Esophagus muscularis mucosa (tissue), 4 donors: ENCODE data around the gene PPP2R5C.

Experiments
- EP300 ChIP-seq: sonication (generic); formaldehyde crosslinking; IDR thresholded peaks from one replicate; pipeline ENCODE4 v1.6.1; 2017; ENCODE audit warnings: antibody characterized with exemption
- POLR2A ChIP-seq: fragments of 450-650 bp; IDR thresholded peaks from one replicate; pipeline ENCODE4 v1.6.1; 2017; ENCODE audit warnings: antibody characterized with exemption, moderate library complexity, mild to moderate bottlenecking, low read depth
- POLR2AphosphoS5 ChIP-seq, 2 donors: sonication (generic); formaldehyde crosslinking; IDR thresholded peaks; one replicate each; pipeline ENCODE4 v1.6.1; 2017; ENCODE audit warnings: antibody characterized with exemption in 2 of 2
- TF ChIP-seq, protein P1 (sequence below), 3 experiments: fragments of 200-600 bp in 2 of 3; fragments of 450-650 bp in 1 of 3; sonication (generic) in 2 of 3; IDR thresholded peaks; one replicate each; pipeline ENCODE4 v1.5.1; 2017 to 2019; ENCODE audit warnings: antibody characterized with exemption in 3 of 3, mild to moderate bottlenecking in 2 of 3, moderate library complexity in 1 of 3

- TF ChIP-seq, protein P1, sequence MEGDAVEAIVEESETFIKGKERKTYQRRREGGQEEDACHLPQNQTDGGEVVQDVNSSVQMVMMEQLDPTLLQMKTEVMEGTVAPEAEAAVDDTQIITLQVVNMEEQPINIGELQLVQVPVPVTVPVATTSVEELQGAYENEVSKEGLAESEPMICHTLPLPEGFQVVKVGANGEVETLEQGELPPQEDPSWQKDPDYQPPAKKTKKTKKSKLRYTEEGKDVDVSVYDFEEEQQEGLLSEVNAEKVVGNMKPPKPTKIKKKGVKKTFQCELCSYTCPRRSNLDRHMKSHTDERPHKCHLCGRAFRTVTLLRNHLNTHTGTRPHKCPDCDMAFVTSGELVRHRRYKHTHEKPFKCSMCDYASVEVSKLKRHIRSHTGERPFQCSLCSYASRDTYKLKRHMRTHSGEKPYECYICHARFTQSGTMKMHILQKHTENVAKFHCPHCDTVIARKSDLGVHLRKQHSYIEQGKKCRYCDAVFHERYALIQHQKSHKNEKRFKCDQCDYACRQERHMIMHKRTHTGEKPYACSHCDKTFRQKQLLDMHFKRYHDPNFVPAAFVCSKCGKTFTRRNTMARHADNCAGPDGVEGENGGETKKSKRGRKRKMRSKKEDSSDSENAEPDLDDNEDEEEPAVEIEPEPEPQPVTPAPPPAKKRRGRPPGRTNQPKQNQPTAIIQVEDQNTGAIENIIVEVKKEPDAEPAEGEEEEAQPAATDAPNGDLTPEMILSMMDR (IDR thresholded peaks at IDR 0.05) = no peak
- TF ChIP-seq POLR2A (no peak), POLR2AphosphoS5 (IDR thresholded peaks at IDR 0.05) (no peak), EP300 (no peak)
Measured at GRCh38 chr14:101726954-101727302, 34.6 kb upstream of the PPP2R5C start.
